Endothelial cell of umbilical vein (primary cell): ENCODE data around the gene SIAH2. TPM values are rescaled to one million over a fixed set of nuclear protein-coding genes. Genes with fewer than 3 reads are reported as not detected.

Experiments
- BruUV-seq: library from RNA; stranded (reverse); fragments of 400-500 nt; replicated peaks from 2 replicates; lab custom pipeline; 2021; lab: Mats Ljungman, UMichigan
- CTCF ChIA-PET: fragments of 300-600, 350-600 bp; sonication (Branson Sonifier 250); formaldehyde crosslinking; loops from one replicate; lab custom pipeline; 2021; ENCODE audit warnings: antibody characterized with exemption, inconsistent platforms; lab: Charles Lee
- POLR2A ChIA-PET: fragments of 300-600, 350-600 bp; sonication (Branson Sonifier 250); formaldehyde crosslinking; loops from one replicate; lab custom pipeline; 2021; ENCODE audit warnings: antibody characterized with exemption, inconsistent platforms; lab: Charles Lee
- DNase-seq: peaks from one replicate; pipeline ENCODE4 v3.0.0-alpha.2; 2011; ENCODE audit warnings: low read depth, low spot score
- FAIRE-seq: peaks from 2 replicates; lab custom pipeline; 2011; peaks lifted over from hg19 to GRCh38; lab: Jason Lieb, UNC
- H2AFZ ChIP-seq: 2 replicates; pipeline ENCODE4 v1.6.0; 2012; ENCODE audit warnings: low read depth, low read length, control low read depth, inconsistent platforms
- H3K27ac ChIP-seq: 2 replicates; pipeline ENCODE4 v1.5.1; 2011; ENCODE audit warnings: low read depth, mild to moderate bottlenecking, control low read depth, low read length, moderate library complexity; ENCODE audit not compliant: insufficient read depth
- H3K27me3 ChIP-seq, 2 experiments: 2 replicates each; pipeline versions ENCODE4 v1.6.0 to v1.6.1; 2011; ENCODE audit warnings: low read length in 2 of 2, mixed read lengths in 1 of 2; ENCODE audit not compliant: control insufficient read depth in 2 of 2, insufficient read depth in 2 of 2
- H3K36me3 ChIP-seq, 2 experiments: 2 replicates in 1 of 2; 3 replicates in 1 of 2; pipeline ENCODE4 v1.5.1; 2011; ENCODE audit warnings: low read length in 2 of 2, mild to moderate bottlenecking in 1 of 2, moderate library complexity in 1 of 2; ENCODE audit not compliant: control insufficient read depth in 2 of 2, insufficient read depth in 2 of 2; ENCODE audit errors: extremely low read depth in 1 of 2
- H3K4me1 ChIP-seq: 3 replicates; pipeline ENCODE4 v1.5.1; 2011; ENCODE audit warnings: mild to moderate bottlenecking, low read length; ENCODE audit not compliant: control insufficient read depth, insufficient read depth; ENCODE audit errors: extremely low read depth
- H3K4me2 ChIP-seq: 2 replicates; pipeline ENCODE4 v1.6.1; 2011; ENCODE audit warnings: low read length, control low read depth, mixed read lengths; ENCODE audit not compliant: insufficient read depth
- H3K4me3 ChIP-seq, 3 experiments: fragments of 200-600 bp in 1 of 3; sonication (generic), shearing (Covaris generic) in 1 of 3; replicated peaks in 1 of 3; 2 replicates each; pipeline ENCODE4 v1.5.1; 2011 to 2016; ENCODE audit warnings: control low read depth in 3 of 3, low read length in 3 of 3, mild to moderate bottlenecking in 2 of 3, inconsistent platforms in 1 of 3, low read depth in 1 of 3, moderate library complexity in 1 of 3; ENCODE audit not compliant: insufficient read depth in 1 of 3
- H3K79me2 ChIP-seq: 2 replicates; pipeline ENCODE4 v1.6.0; 2012; ENCODE audit warnings: low read length, inconsistent platforms; ENCODE audit not compliant: control insufficient read depth, insufficient read depth
- H3K9ac ChIP-seq: replicated peaks from 2 replicates; pipeline ENCODE3; 2011; ENCODE audit warnings: low read length, control low read depth; ENCODE audit not compliant: insufficient read depth; ENCODE audit errors: extremely low read depth
- H3K9me1 ChIP-seq: replicated peaks from 3 replicates; pipeline ENCODE4 v1.6.0; 2011; ENCODE audit warnings: mild to moderate bottlenecking, low read length; ENCODE audit not compliant: control insufficient read depth, insufficient read depth; ENCODE audit errors: extremely low read depth
- H3K9me3 ChIP-seq: replicated peaks from 2 replicates; pipeline ENCODE4 v1.5.1; 2012; ENCODE audit warnings: low read length, inconsistent platforms; ENCODE audit not compliant: control insufficient read depth, insufficient read depth
- H4K20me1 ChIP-seq: replicated peaks from 2 replicates; pipeline ENCODE3; 2011; ENCODE audit warnings: mild to moderate bottlenecking, low read length; ENCODE audit not compliant: control insufficient read depth, insufficient read depth; ENCODE audit errors: extremely low read depth
- EZH2 ChIP-seq: IDR thresholded peaks from 2 replicates; pipeline ENCODE4 v1.6.1; 2012; ENCODE audit warnings: borderline replicate concordance, low read depth, mild to moderate bottlenecking, moderate library complexity, low read length, inconsistent platforms; ENCODE audit not compliant: severe bottlenecking
- FOS ChIP-seq: IDR thresholded peaks from 2 replicates; pipeline ENCODE4 v1.6.1; 2011; ENCODE audit warnings: mild to moderate bottlenecking, low read length, moderate library complexity, borderline replicate concordance; ENCODE audit not compliant: insufficient read depth
- GATA2 ChIP-seq: IDR thresholded peaks from 2 replicates; pipeline ENCODE4 v1.7.0; 2011; ENCODE audit warnings: low read depth, mild to moderate bottlenecking, moderate library complexity, mixed read lengths, low read length; ENCODE audit not compliant: insufficient read length, insufficient read depth
- JUN ChIP-seq: IDR thresholded peaks from 2 replicates; pipeline ENCODE4 v1.6.1; 2011; ENCODE audit warnings: borderline replicate concordance, low read depth; ENCODE audit not compliant: insufficient read length, insufficient read depth
- MYC ChIP-seq: IDR thresholded peaks from one replicate; pipeline ENCODE4 v1.6.1; 2011; ENCODE audit warnings: mild to moderate bottlenecking, low read depth, low read length
- POLR2A ChIP-seq: IDR thresholded peaks from 2 replicates; pipeline ENCODE4 v1.6.1; 2012; ENCODE audit warnings: low read depth, mild to moderate bottlenecking, control low read depth, low read length
- POLR2AphosphoS5 ChIP-seq: IDR thresholded peaks from 2 replicates; pipeline ENCODE4 v1.6.1; 2012; ENCODE audit warnings: low read depth, mild to moderate bottlenecking, control low read depth, low read length, moderate library complexity; ENCODE audit not compliant: insufficient read depth
- dilution Hi-C: fragments of 300-500 bp; cut with MboI; formaldehyde crosslinking; loops from one replicate; pipeline ENCODE4 v1.15.0; 2019; ENCODE audit warnings: low sequenced_read_pairs; ENCODE audit not compliant: extremely low pct_ligation_motif_present
- intact Hi-C: fragments of 100-400 bp; cut with micrococcal nuclease; formaldehyde crosslinking; loops from one replicate; pipeline ENCODE4 v1.10.0; 2022
- polyA plus RNA-seq, 4 experiments: library from polyadenylated mRNA; depleted of rRNA in 3 of 4; stranded (reverse) in 3 of 4; unstranded in 1 of 4; fragments of >200 nt; gene quantifications; 2 replicates each; pipeline versions ENCODE4 v1.2.1 to v1.2.3, GENCODE V29; 2011 to 2012; ENCODE audit warnings: missing spikeins in 1 of 4
- total RNA-seq: library from RNA; stranded (reverse); gene quantifications from 2 replicates; pipeline ENCODE4 v1.2.3, GENCODE V29; 2021
- TF ChIP-seq, protein P1 (sequence below): IDR thresholded peaks from 2 replicates; pipeline ENCODE4 v1.6.1; 2011; ENCODE audit not compliant: insufficient read depth, insufficient read length
- TF ChIP-seq, protein P2 (sequence below), 2 donors: IDR thresholded peaks; 1 replicate in 1 of 2; 2 replicates in 1 of 2; pipeline ENCODE4 v1.5.1; 2011; ENCODE audit warnings: low read length in 2 of 2, mild to moderate bottlenecking in 2 of 2, moderate library complexity in 2 of 2, control low read depth in 1 of 2, inconsistent platforms in 1 of 2, low read depth in 1 of 2; ENCODE audit not compliant: insufficient read depth in 1 of 2; ENCODE audit errors: extremely low read depth in 1 of 2

Gene SIAH2
- total and polyA plus RNA-seq, 2 donors (not counting 3 experiments of a cell fraction or from before 2014, with no cell fraction given): 16.7 to 25.1 TPM

DNA sequence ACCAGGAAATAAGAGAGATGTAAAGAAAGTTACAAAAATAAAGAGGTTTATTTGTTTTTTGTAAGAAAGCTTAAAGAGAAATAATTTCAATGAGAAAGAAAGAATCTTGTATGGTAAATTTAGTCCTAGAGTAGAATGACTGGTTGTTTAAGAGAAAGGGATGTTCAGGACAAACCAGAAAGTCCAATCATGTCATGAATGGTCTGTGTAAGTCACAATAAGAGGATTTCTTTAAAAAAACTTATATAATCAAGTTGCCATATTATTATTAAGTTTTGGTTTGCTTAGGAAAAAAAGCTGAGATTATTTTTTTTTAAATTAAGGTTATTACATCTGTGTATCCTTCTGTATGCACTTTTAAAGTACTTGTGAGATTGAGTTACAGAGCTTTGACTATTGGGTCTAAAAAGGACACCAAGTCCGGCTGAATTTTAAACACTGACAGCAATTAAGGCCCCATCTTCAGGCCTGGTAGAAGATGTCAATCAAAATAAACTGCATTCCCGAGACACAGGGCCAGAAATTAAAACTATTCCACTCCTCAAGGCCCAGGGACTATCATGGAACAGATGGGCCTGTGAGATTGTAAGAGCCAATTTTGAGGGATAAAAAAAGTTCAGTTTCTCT, 71.4 kb downstream of the SIAH2 start:
- H4K20me1 ChIP-seq: no peaks in the 10 kb centered on the region
- H3K9me1 ChIP-seq: no peaks in the 10 kb centered on the region
- H2AFZ ChIP-seq: no peak overlapping the region
- H3K4me2 ChIP-seq: no peak overlapping the region
- ChIA-PET CTCF (interaction anchor here (1.4 kb wide), 1 partner anchor 11 kb away, joined by 4 read pairs; no protein-coding TSS in a partner anchor), POLR2A (no interaction called here)
- no peak overlapping the region for H3K4me3 ChIP-seq
- no peaks in the 10 kb centered on the region for H3K4me1 ChIP-seq
- no peak overlapping the region for H3K27ac ChIP-seq
- H3K27me3 ChIP-seq: peaks cover 0 to 4% of the 10 kb centered on the region in 2 experiments
- H3K9me3 ChIP-seq: no peaks in the 10 kb centered on the region
- no peaks in the 10 kb centered on the region for H3K79me2 ChIP-seq
- intact Hi-C loops (no loop called here), dilution Hi-C loops (no loop called here)
- DNase-seq (no peak), FAIRE-seq (no peak)
- H3K9ac ChIP-seq: no peak overlapping the region
- TF ChIP-seq JUN (no peak), GATA2 (no peak), POLR2AphosphoS5 (no peak), EZH2 (no peak), FOS (no peak), MYC (no peak), POLR2A (no peak)
- TF ChIP-seq, protein P1, sequence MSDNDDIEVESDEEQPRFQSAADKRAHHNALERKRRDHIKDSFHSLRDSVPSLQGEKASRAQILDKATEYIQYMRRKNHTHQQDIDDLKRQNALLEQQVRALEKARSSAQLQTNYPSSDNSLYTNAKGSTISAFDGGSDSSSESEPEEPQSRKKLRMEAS: no peak
- TF ChIP-seq, protein P2, sequence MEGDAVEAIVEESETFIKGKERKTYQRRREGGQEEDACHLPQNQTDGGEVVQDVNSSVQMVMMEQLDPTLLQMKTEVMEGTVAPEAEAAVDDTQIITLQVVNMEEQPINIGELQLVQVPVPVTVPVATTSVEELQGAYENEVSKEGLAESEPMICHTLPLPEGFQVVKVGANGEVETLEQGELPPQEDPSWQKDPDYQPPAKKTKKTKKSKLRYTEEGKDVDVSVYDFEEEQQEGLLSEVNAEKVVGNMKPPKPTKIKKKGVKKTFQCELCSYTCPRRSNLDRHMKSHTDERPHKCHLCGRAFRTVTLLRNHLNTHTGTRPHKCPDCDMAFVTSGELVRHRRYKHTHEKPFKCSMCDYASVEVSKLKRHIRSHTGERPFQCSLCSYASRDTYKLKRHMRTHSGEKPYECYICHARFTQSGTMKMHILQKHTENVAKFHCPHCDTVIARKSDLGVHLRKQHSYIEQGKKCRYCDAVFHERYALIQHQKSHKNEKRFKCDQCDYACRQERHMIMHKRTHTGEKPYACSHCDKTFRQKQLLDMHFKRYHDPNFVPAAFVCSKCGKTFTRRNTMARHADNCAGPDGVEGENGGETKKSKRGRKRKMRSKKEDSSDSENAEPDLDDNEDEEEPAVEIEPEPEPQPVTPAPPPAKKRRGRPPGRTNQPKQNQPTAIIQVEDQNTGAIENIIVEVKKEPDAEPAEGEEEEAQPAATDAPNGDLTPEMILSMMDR (IDR thresholded peaks at IDR 0.05; ENCODE audit: extremely low read depth in 1 of 2, insufficient read depth in 1 of 2, low read depth in 1 of 2, low read length in 2 of 2): no peak
- no TSS peak for BruUV-seq
- no peaks in the 10 kb centered on the region for H3K36me3 ChIP-seq

Other genes with a start within 250 kb of the SIAH2 start
- 81.7 and 82.0 TPM in 2 replicates for gene SERP1, start 216.7 kb downstream of the SIAH2 start, total RNA-seq
- 103 and 135 TPM in 2 replicates for gene SERP1, start 216.7 kb downstream of the SIAH2 start, polyA plus RNA-seq
- 97.6 and 104 TPM in 2 replicates for gene EIF2A, start 216.4 kb downstream of the SIAH2 start, total RNA-seq
- gene EIF2A, start 216.4 kb downstream of the SIAH2 start, polyA plus RNA-seq: 55.3 and 85.2 TPM in 2 replicates
- gene SELENOT, start 159.8 kb downstream of the SIAH2 start, total RNA-seq: 89.2 and 103 TPM in 2 replicates
- gene SELENOT, start 159.8 kb downstream of the SIAH2 start, polyA plus RNA-seq: 299 and 328 TPM in 2 replicates
- gene ERICH6, start 59.2 kb downstream of the SIAH2 start, total RNA-seq: not detected in 2 replicates
- gene ERICH6, start 59.2 kb downstream of the SIAH2 start, polyA plus RNA-seq: not detected in 2 replicates
- not detected in 2 replicates for gene MINDY4B, start 142.3 kb upstream of the SIAH2 start, total RNA-seq
- gene MINDY4B, start 142.3 kb upstream of the SIAH2 start, polyA plus RNA-seq: not detected in 2 replicates
- gene CLRN1, start 209.6 kb upstream of the SIAH2 start, total RNA-seq: not detected in 2 replicates
- not detected in 2 replicates for gene CLRN1, start 209.6 kb upstream of the SIAH2 start, polyA plus RNA-seq